AG04450 (cell line): ENCODE data around the gene LINGO4. TPM values are rescaled to one million over a fixed set of nuclear protein-coding genes. Genes with fewer than 3 reads are reported as not detected.

Source experiments
- CTCF ChIA-PET: fragments of 300-600, 350-600 bp; formaldehyde crosslinking; extraction: SDS; loops from one replicate; lab custom pipeline; 2022; ENCODE audit warnings: antibody characterized with exemption, inconsistent platforms; lab: Charles Lee
- POLR2A ChIA-PET: fragments of 350-600 bp; formaldehyde crosslinking; extraction: SDS; loops from one replicate; lab custom pipeline; 2021; ENCODE audit warnings: antibody characterized with exemption, inconsistent platforms; lab: Yijun Ruan, JAX
- DNase-seq: peaks from one replicate; pipeline ENCODE4 v3.0.0-alpha.2; 2011; ENCODE audit warnings: low read depth, low spot score
- H3K27ac ChIP-seq: one replicate; pipeline ENCODE4 v1.5.1; 2012; ENCODE audit warnings: low read depth, low read length, control low read depth
- H3K27me3 ChIP-seq: one replicate; pipeline ENCODE4 v1.6.0; 2012; ENCODE audit warnings: low read length; ENCODE audit not compliant: control insufficient read depth, insufficient read depth
- H3K4me3 ChIP-seq: 2 replicates; pipeline ENCODE4 v1.5.1; 2011; ENCODE audit warnings: mild to moderate bottlenecking, low read depth, low read length, control low read depth
- H3K9me3 ChIP-seq: 2 replicates; pipeline ENCODE4 v1.5.1; 2012; ENCODE audit warnings: low read length; ENCODE audit not compliant: control insufficient read depth, insufficient read depth
- CTCF ChIP-seq: IDR thresholded peaks from 2 replicates; pipeline ENCODE4 v1.5.1; 2011; ENCODE audit warnings: low read depth, low read length, control low read depth, inconsistent platforms
- polyA plus RNA-seq: library from polyadenylated mRNA; depleted of rRNA; stranded (reverse); fragments of >200 nt; gene quantifications from 2 replicates; pipeline ENCODE4 v1.2.3, GENCODE V29; 2011

Gene LINGO4
- polyA plus RNA-seq, 1 experiment, result not detected

GRCh38 chr1:151838222-151839081 is 33.2 kb upstream of the LINGO4 start:
- peaks cover 55% of the 10 kb centered on the region for H3K27me3 ChIP-seq
- CTCF ChIA-PET, result no interaction called here
- no peak for TF ChIP-seq CTCF
- POLR2A ChIA-PET, result no interaction called here
- H3K9me3 ChIP-seq, result peaks cover 7% of the 10 kb centered on the region; the same call in 1 of the 2 replicates
- H3K4me3 ChIP-seq, result peak overlapping the region; percentile 17; the same call in 1 of the 2 replicates
- DNase-seq, result no peak
- H3K27ac ChIP-seq, result no peak overlapping the region

- POLR2A ChIA-PET, result no interaction called here
- CTCF ChIA-PET, result no interaction called here
- H3K4me3 ChIP-seq, result no peak overlapping the region
These were observed 32.6 kb upstream of the LINGO4 start for GRCh38 chr1:151837884-151838221.

GRCh38 chr1:151837197-151837596 is 32.0 kb upstream of the LINGO4 start:
- ChIA-PET CTCF (no interaction called here), POLR2A (no interaction called here)
- no peak for DNase-seq
- no peak overlapping the region for H3K4me3 ChIP-seq
- TF ChIP-seq CTCF, result no peak
- H3K27ac ChIP-seq, result no peak overlapping the region
- peaks cover 7% of the 10 kb centered on the region; the same call in 1 of the 2 replicates for H3K9me3 ChIP-seq
- H3K27me3 ChIP-seq, result peaks cover 60% of the 10 kb centered on the region

More at GRCh38 chr1:151837884-151838221, 32.6 kb upstream of the LINGO4 start:
- no peak overlapping the region for H3K27ac ChIP-seq
- no peak for DNase-seq
- peaks cover 55% of the 10 kb centered on the region for H3K27me3 ChIP-seq
- peaks cover 7% of the 10 kb centered on the region; the same call in 1 of the 2 replicates for H3K9me3 ChIP-seq
- TF ChIP-seq CTCF, result no peak

GRCh38 chr1:151835596-151835995 is 30.4 kb upstream of the LINGO4 start:
- H3K9me3 ChIP-seq, result peaks cover 7% of the 10 kb centered on the region; the same call in 1 of the 2 replicates
- ChIA-PET CTCF (interaction anchor here (0.6 to 1.1 kb wide), 4 partner anchors 10 to 300 kb away, joined by 3 read pairs; no protein-coding TSS in a partner anchor), POLR2A (no interaction called here)
- peaks cover 65% of the 10 kb centered on the region for H3K27me3 ChIP-seq
- TF ChIP-seq CTCF, result no peak
- no peak overlapping the region for H3K27ac ChIP-seq
- H3K4me3 ChIP-seq, result no peak overlapping the region
- DNase-seq, result no peak

- Histone ChIP-seq H3K27ac (no peak overlapping the region), H3K4me3 (no peak overlapping the region), H3K9me3 (peaks cover 4% of the 10 kb centered on the region; the same call in 1 of the 2 replicates), H3K27me3 (peaks cover 56% of the 10 kb centered on the region)
- DNase-seq, result no peak
- ChIA-PET POLR2A (no interaction called here), CTCF (interaction anchor here (1.5 kb wide), 1 partner anchor 12 kb away, joined by 5 read pairs; no protein-coding TSS in a partner anchor)
- no peak for TF ChIP-seq CTCF
These were observed 29.0 kb upstream of the LINGO4 start for GRCh38 chr1:151834239-151834638.
